Hepatocyte (in vitro differentiated cells): ENCODE results near the gene PATL1. TPM values are rescaled to one million over a fixed set of nuclear protein-coding genes. Genes with fewer than 3 reads are reported as not detected.

Source experiments
- DNase-seq: peaks from one replicate; pipeline ENCODE4 v3.0.0-alpha.2; 2016; ENCODE audit warnings: low spot score
- H2AFZ ChIP-seq: fragments of 200-600 bp; sonication (generic); 2 replicates; pipeline ENCODE4 v1.6.0; 2016; ENCODE audit warnings: antibody characterized with exemption, mild to moderate bottlenecking
- H3K27ac ChIP-seq: fragments of 200-600 bp; sonication (generic); 2 replicates; pipeline ENCODE4 v1.5.1; 2016; ENCODE audit warnings: mild to moderate bottlenecking
- H3K27me3 ChIP-seq: fragments of 200-600 bp; sonication (generic); 2 replicates; pipeline ENCODE4 v1.6.1; 2016
- H3K36me3 ChIP-seq: fragments of 200-600 bp; sonication (generic); replicated peaks from 2 replicates; pipeline ENCODE4 v1.5.1; 2016; ENCODE audit warnings: low read depth; ENCODE audit not compliant: insufficient read depth
- H3K4me1 ChIP-seq: fragments of 200-600 bp; sonication (generic); 2 replicates; pipeline ENCODE4 v1.5.1; 2016; ENCODE audit warnings: mild to moderate bottlenecking, moderate library complexity; ENCODE audit not compliant: insufficient read depth
- H3K4me2 ChIP-seq: fragments of 200-600 bp; sonication (generic); 2 replicates; pipeline ENCODE4 v1.6.0; 2016
- H3K4me3 ChIP-seq: fragments of 200-600 bp; sonication (generic); 2 replicates; pipeline ENCODE4 v1.5.1; 2016; ENCODE audit warnings: mild to moderate bottlenecking
- H3K79me2 ChIP-seq: fragments of 200-600 bp; sonication (generic); 2 replicates; pipeline ENCODE4 v1.6.0; 2017; ENCODE audit warnings: mild to moderate bottlenecking
- H3K9me2 ChIP-seq: fragments of 200-600 bp; sonication (generic); replicated peaks from 2 replicates; pipeline ENCODE4 v1.6.0; 2017; ENCODE audit warnings: mild to moderate bottlenecking; ENCODE audit not compliant: insufficient read depth
- H3K9me3 ChIP-seq: fragments of 200-600 bp; sonication (generic); 2 replicates; pipeline ENCODE4 v1.5.1; 2016; ENCODE audit warnings: low read depth, mild to moderate bottlenecking
- H4K20me1 ChIP-seq: fragments of 200-600 bp; sonication (generic); 2 replicates; pipeline ENCODE4 v1.6.0; 2016; ENCODE audit warnings: mild to moderate bottlenecking; ENCODE audit not compliant: insufficient read depth, poor library complexity, severe bottlenecking
- CTCF ChIP-seq: fragments of 200-600 bp; sonication (generic); IDR thresholded peaks from 2 replicates; pipeline ENCODE4 v1.5.1; 2016; ENCODE audit warnings: antibody characterized with exemption, mild to moderate bottlenecking; ENCODE audit not compliant: poor library complexity
- EZH2 ChIP-seq: fragments of 200-600 bp; sonication (generic); IDR thresholded peaks from 2 replicates; pipeline ENCODE4 v1.6.1; 2016; ENCODE audit warnings: antibody characterized with exemption, mild to moderate bottlenecking, borderline replicate concordance
- EZH2phosphoT487 ChIP-seq: fragments of 200-600 bp; sonication (generic); IDR thresholded peaks from one replicate; pipeline ENCODE4 v1.6.1; 2018; ENCODE audit warnings: antibody characterized with exemption, mild to moderate bottlenecking, low read depth, moderate library complexity; ENCODE audit not compliant: unreplicated experiment, severe bottlenecking
- WGBS: methylation state at CpG from one replicate; pipeline ENCODE4 v1.1.6; 2016; ENCODE audit warnings: low lambda C conversion rate; ENCODE audit errors: missing lambda C conversion rate; 5-methylcytosine and 5-hydroxymethylcytosine counted together
- polyA plus RNA-seq: library from polyadenylated mRNA; unstranded; fragments of >200 nt; fragmentation: Nextera tagmentation; extraction: Ambion mirVana; gene quantifications from 2 replicates; pipeline ENCODE4 v1.2.1, GENCODE V29; 2016
- total RNA-seq: library from RNA; depleted of rRNA; stranded (reverse); fragments of >200 nt; gene quantifications from 2 replicates; pipeline ENCODE4 v1.2.3, GENCODE V29; 2014

The PATL1 gene
- total and polyA plus RNA-seq, 2 experiments from 2014 or later = 19.9 to 21.6 TPM

GRCh38 chr11:59669611-59670009 is 773 bp upstream of the PATL1 start:
- TF ChIP-seq CTCF (no peak), EZH2 (no peak), EZH2phosphoT487 (no peak)
- DNase-seq = no peak
- Histone ChIP-seq H3K27me3 (no peaks in the 10 kb centered on the region), H3K4me2 (peak overlapping the region; percentile 86), H3K27ac (peak overlapping the region; percentile 92), H3K4me3 (peak overlapping the region; percentile 41), H3K36me3 (no peaks in the 10 kb centered on the region), H2AFZ (peak overlapping the region; percentile 6), H3K9me3 (no peaks in the 10 kb centered on the region), H3K79me2 (peaks cover 51% of the 10 kb centered on the region), H3K9me2 (no peaks in the 10 kb centered on the region), H3K4me1 (peaks cover 20% of the 10 kb centered on the region), H4K20me1 (peaks cover 9% of the 10 kb centered on the region)
- 6% methylated on average over 22 of the region's 22 CpGs for WGBS

GRCh38 chr11:59668188-59668949 is 468 bp downstream of the PATL1 start:
- Histone ChIP-seq H3K9me2 (no peaks in the 10 kb centered on the region), H3K4me1 (peaks cover 17% of the 10 kb centered on the region), H3K9me3 (no peaks in the 10 kb centered on the region), H3K79me2 (peaks cover 64% of the 10 kb centered on the region), H3K36me3 (no peaks in the 10 kb centered on the region), H2AFZ (peak overlapping the region; percentile 86), H4K20me1 (peaks cover 9% of the 10 kb centered on the region), H3K27me3 (no peaks in the 10 kb centered on the region), H3K4me2 (peak overlapping the region; percentile 88), H3K27ac (peak overlapping the region; percentile 96), H3K4me3 (peak overlapping the region; percentile 86)
- DNase-seq = peak; percentile 64
- WGBS = 2% methylated on average over 25 of the region's 39 CpGs
- TF ChIP-seq EZH2 = no peak
- peak; percentile 14 for TF ChIP-seq CTCF

- Histone ChIP-seq H3K4me2 (peak overlapping the region; percentile 88), H3K79me2 (peaks cover 69% of the 10 kb centered on the region), H3K4me3 (peak overlapping the region; percentile 86), H3K4me1 (peaks cover 17% of the 10 kb centered on the region), H2AFZ (no peak overlapping the region), H3K27ac (peak overlapping the region; percentile 96), H4K20me1 (peaks cover 9% of the 10 kb centered on the region), H3K36me3 (no peaks in the 10 kb centered on the region), H3K9me3 (no peaks in the 10 kb centered on the region), H3K27me3 (no peaks in the 10 kb centered on the region), H3K9me2 (no peaks in the 10 kb centered on the region)
- WGBS = 32% methylated on average over 3 of the region's 3 CpGs
- TF ChIP-seq CTCF (no peak), EZH2 (no peak)
- DNase-seq = no peak
Measured at GRCh38 chr11:59667812-59668187, 1.0 kb downstream of the PATL1 start.

- H3K79me2 ChIP-seq = peaks cover 77% of the 10 kb centered on the region
- 92% methylated on average over 1 of the region's 1 CpG for WGBS
- DNase-seq = no peak
- H3K27me3 ChIP-seq = no peaks in the 10 kb centered on the region
- H3K9me2 ChIP-seq = no peaks in the 10 kb centered on the region
- no peak overlapping the region for H2AFZ ChIP-seq
- H3K4me2 ChIP-seq = peak overlapping the region; percentile 88
- no peaks in the 10 kb centered on the region for H3K36me3 ChIP-seq
- H3K4me1 ChIP-seq = peaks cover 17% of the 10 kb centered on the region
- H3K4me3 ChIP-seq = no peak overlapping the region
- no peak for TF ChIP-seq EZH2phosphoT487
- no peak for TF ChIP-seq EZH2
- H3K9me3 ChIP-seq = no peaks in the 10 kb centered on the region
- peaks cover 9% of the 10 kb centered on the region for H4K20me1 ChIP-seq
- peak overlapping the region; percentile 96 for H3K27ac ChIP-seq
Measured at GRCh38 chr11:59666969-59667368, 1.9 kb downstream of the PATL1 start.
